HG03457 (cell line): ENCODE measurements around the gene IFFO2.

Experiments
- ATAC-seq: cut with Tn5 transposase; IDR thresholded peaks from one replicate; pipeline ENCODE4 v1.9.1; 2021; ENCODE audit warnings: moderate number of reproducible peaks; ENCODE audit not compliant: unreplicated experiment

IFFO2 gene

DNA sequence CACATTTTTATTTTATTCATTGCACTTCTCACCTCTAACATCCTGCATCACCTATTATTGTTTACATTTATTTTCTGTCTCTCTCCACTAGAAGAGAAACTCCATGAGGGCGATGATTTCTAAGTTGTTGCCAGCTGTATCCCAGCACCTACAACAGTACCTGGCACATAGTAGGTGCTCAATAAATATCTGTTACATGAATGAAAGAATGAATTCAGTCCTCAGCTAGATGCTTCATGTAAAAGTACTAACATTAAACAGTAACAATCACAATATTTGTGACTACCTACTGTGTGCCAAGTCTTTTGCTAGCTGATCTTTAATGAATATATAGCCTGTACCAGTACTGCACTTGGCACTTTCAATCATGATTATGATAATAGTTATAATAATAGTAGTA is 100.0 kb downstream of the IFFO2 start:
- no peak for ATAC-seq

GRCh38 chr1:18855573-18855972 is 100.9 kb downstream of the IFFO2 start:
- no peak for ATAC-seq

DNA sequence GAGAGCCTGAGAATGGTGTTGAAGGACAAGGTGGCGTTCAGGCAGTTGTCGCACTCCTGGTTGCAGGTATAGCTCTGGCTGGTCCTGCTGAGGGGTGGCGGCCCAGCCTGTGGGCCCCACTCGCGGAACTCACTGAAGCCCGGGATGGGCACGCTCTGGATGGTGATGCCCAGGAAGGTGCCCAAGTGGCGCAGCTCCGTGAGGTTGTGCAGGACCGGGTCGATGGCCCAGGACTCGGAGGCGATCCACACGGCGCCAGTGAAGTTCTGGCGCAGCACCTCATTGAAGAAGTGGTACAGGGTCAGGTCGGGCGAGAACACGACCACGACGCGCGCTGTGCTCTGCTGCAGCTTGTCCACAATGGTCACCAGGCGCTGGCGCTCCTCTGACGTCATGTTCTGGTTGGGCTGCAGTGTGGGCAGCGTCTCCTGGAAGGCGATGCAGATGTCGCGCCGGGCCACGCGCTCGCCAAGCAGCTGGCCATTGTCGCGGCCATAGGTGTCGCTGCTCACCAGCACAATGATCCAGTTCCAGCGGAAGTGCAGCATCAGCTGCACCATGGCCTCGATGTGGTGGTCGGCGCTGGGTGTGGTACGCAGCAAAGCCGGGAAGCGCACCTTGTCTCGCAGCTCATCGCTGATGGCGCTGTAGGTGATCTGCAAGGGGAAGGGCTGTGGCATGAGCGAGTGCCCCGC is 102.0 kb downstream of the IFFO2 start:
- ATAC-seq: no peak
